T-cell (primary cell): Measurements from ENCODE around the gene SRSF12. TPM values are rescaled to one million over a fixed set of nuclear protein-coding genes. Genes with fewer than 3 reads are reported as not detected.

Source experiments
- ATAC-seq, 4 experiments: fragments of 200-7000 bp in 3 of 4; fragments of 150-1000 bp in 1 of 4; cut with Tn5 transposase; replicated peaks in 1 of 4; 1 replicate in 3 of 4; 2 replicates in 1 of 4; pipeline ENCODE4 v1.10.0; 2021; ENCODE audit warnings: moderate library complexity in 3 of 4, mild to moderate bottlenecking in 2 of 4, moderate number of reproducible peaks in 1 of 4
- CTCF ChIA-PET, 2 donors: fragments of 300-600 bp; sonication (Branson Sonifier 250); formaldehyde crosslinking; loops; one replicate each; lab custom pipeline; 2022; ENCODE audit warnings: antibody characterized with exemption in 2 of 2; lab: Charles Lee
- POLR2A ChIA-PET, 2 donors: fragments of 300-600 bp; sonication (Branson Sonifier 250); formaldehyde crosslinking; loops; one replicate each; lab custom pipeline; 2022; ENCODE audit warnings: antibody characterized with exemption in 2 of 2; lab: Charles Lee
- DNase-seq, 35 experiments: peaks; one replicate each; pipeline versions ENCODE4 v3.0.0 to v3.0.0-alpha.2; 2013 to 2023
- H3K27ac ChIP-seq: one replicate; pipeline ENCODE4 v1.5.1; 2013; ENCODE audit warnings: low read length
- H3K27me3 ChIP-seq, 2 experiments: replicated peaks in 1 of 2; 1 replicate in 1 of 2; 2 replicates in 1 of 2; pipeline versions ENCODE4 v1.6.1 to v1.7.0; 2013; ENCODE audit warnings: low read length in 1 of 2, mixed read lengths in 1 of 2; ENCODE audit not compliant: control insufficient read depth in 2 of 2, insufficient read depth in 2 of 2; ENCODE audit errors: extremely low read depth in 1 of 2
- H3K36me3 ChIP-seq, 2 donors: 1 replicate in 1 of 2; 2 replicates in 1 of 2; pipeline versions ENCODE4 v1.6.1 to v1.7.0; 2013; ENCODE audit warnings: low read length in 1 of 2; ENCODE audit not compliant: control insufficient read depth in 2 of 2, insufficient read depth in 1 of 2; ENCODE audit errors: extremely low read depth in 1 of 2
- H3K4me1 ChIP-seq, 2 experiments: 1 replicate in 1 of 2; 2 replicates in 1 of 2; pipeline versions ENCODE4 v1.6.1 to v1.7.0; 2013; ENCODE audit warnings: low read length in 2 of 2, mixed read lengths in 1 of 2; ENCODE audit not compliant: insufficient read depth in 2 of 2, control insufficient read depth in 1 of 2; ENCODE audit errors: extremely low read depth in 1 of 2
- H3K4me3 ChIP-seq, 2 donors: 1 replicate in 1 of 2; 2 replicates in 1 of 2; pipeline versions ENCODE4 v1.5.1 to v1.7.0; 2013; ENCODE audit warnings: mild to moderate bottlenecking in 2 of 2, low read length in 1 of 2, moderate library complexity in 1 of 2; ENCODE audit not compliant: control insufficient read depth in 1 of 2; ENCODE audit errors: extremely low read depth in 1 of 2
- H3K9me3 ChIP-seq: 2 replicates; pipeline ENCODE4 v1.7.0; 2013
- H3K27ac Mint-ChIP-seq, 2 donors: one replicate each; pipeline ENCODE4 v1.8.0; 2020 to 2021; ENCODE audit warnings: mild to moderate bottlenecking in 2 of 2, mixed read lengths in 2 of 2
- H3K27me3 Mint-ChIP-seq, 2 donors: one replicate each; pipeline ENCODE4 v1.8.0; 2021 to 2022; ENCODE audit warnings: mixed read lengths in 2 of 2
- H3K36me3 Mint-ChIP-seq: one replicate; pipeline ENCODE4 v1.8.0; 2021; ENCODE audit warnings: mixed read lengths
- H3K4me1 Mint-ChIP-seq, 3 donors: one replicate each; pipeline ENCODE4 v1.8.0; 2020 to 2022; ENCODE audit warnings: mixed read lengths in 3 of 3, mild to moderate bottlenecking in 1 of 3
- H3K4me3 Mint-ChIP-seq, 3 donors: one replicate each; pipeline ENCODE4 v1.8.0; 2020 to 2022; ENCODE audit warnings: mild to moderate bottlenecking in 3 of 3, mixed read lengths in 3 of 3, moderate library complexity in 3 of 3
- H3K9me3 Mint-ChIP-seq, 3 donors: one replicate each; pipeline ENCODE4 v1.8.0; 2020 to 2022; ENCODE audit warnings: mixed read lengths in 3 of 3
- WGBS: methylation state at CpG from one replicate; pipeline ENCODE4 v1.1.5; 2013; ENCODE audit warnings: missing lambda C conversion rate; ENCODE audit not compliant: insufficient coverage; 5-methylcytosine and 5-hydroxymethylcytosine counted together
- total RNA-seq, 35 experiments: library from RNA in 6 of 35; stranded (reverse) in 6 of 35; fragments of 120-200 nt in 1 of 35; gene quantifications; one replicate each; pipeline versions ENCODE4 v1.2.1 to v1.2.4 and lab custom pipeline; 2013 to 2026

SRSF12 gene
- total RNA-seq, 5 donors from 2014 or later (not counting 1 experiment from before 2014, with no cell fraction given) = not detected

GRCh38 chr6:89148016-89148750, 30.3 kb upstream of the SRSF12 start:
- Mint-ChIP-seq H3K4me3 (peak overlapping the region; percentile 29 to 46 (median 37)), H3K36me3 (peaks cover 15% of the 10 kb centered on the region), H3K9me3 (no peaks in the 10 kb centered on the region), H3K4me1 (peaks cover 25 to 37% (median 34%) of the 10 kb centered on the region in 3 donors), H3K27me3 (no peaks in the 10 kb centered on the region), H3K27ac (no peak overlapping the region)
- ATAC-seq (no peak), DNase-seq (no peak)
- H3K27me3 ChIP-seq = no peaks in the 10 kb centered on the region
- ChIA-PET CTCF (interaction anchor here in 1 of 2 donors (0.6 kb wide), 1 partner anchor 19 kb away, joined by 4 read pairs; no protein-coding TSS in a partner anchor), POLR2A (interaction anchor here (0.6 to 1.5 kb wide), 4 partner anchors 15 to 187 kb away, joined by 3 to 7 read pairs (median 5); no protein-coding TSS in a partner anchor)
- no peaks in the 10 kb centered on the region for H3K9me3 ChIP-seq
- H3K36me3 ChIP-seq = peaks cover 0 to 3% of the 10 kb centered on the region in 2 donors
- H3K4me3 ChIP-seq = no peak overlapping the region
- no peak overlapping the region for H3K27ac ChIP-seq
- peaks cover 5 to 9% of the 10 kb centered on the region in 2 experiments for H3K4me1 ChIP-seq
- WGBS = 96% methylated on average over 9 of the region's 17 CpGs

- CTCF ChIA-PET = interaction anchor here in 1 of 2 donors (0.6 kb wide), 3 partner anchors 17 to 234 kb away, joined by 3 to 4 read pairs (median 3); no protein-coding TSS in a partner anchor
- peaks cover 5 to 9% of the 10 kb centered on the region in 2 experiments for H3K4me1 ChIP-seq
- H3K27me3 Mint-ChIP-seq = no peaks in the 10 kb centered on the region
- H3K36me3 Mint-ChIP-seq = peaks cover 10% of the 10 kb centered on the region
- no peak overlapping the region for H3K27ac ChIP-seq
- H3K9me3 Mint-ChIP-seq = no peaks in the 10 kb centered on the region
- H3K36me3 ChIP-seq = peaks cover 0 to 3% of the 10 kb centered on the region in 2 donors
- POLR2A ChIA-PET = interaction anchor here (0.6 to 2.4 kb wide), 7 partner anchors 17 to 188 kb away, joined by 3 to 13 read pairs (median 6); partner anchors contain the start of gene PNRC1 (in 2 of the 2)
- ATAC-seq (peak in 3 of 4 experiments; percentile 47 to 53 (median 51)), DNase-seq (peak in 23 of 35 experiments; percentile 4 to 44 (median 12))
- H3K4me3 ChIP-seq = peak overlapping the region; percentile 59 to 81
- H3K4me3 Mint-ChIP-seq = peak overlapping the region; percentile 81 to 97 (median 83)
- 0% methylated on average over 5 of the region's 26 CpGs for WGBS
- no peaks in the 10 kb centered on the region for H3K9me3 ChIP-seq
- peak overlapping the region in 1 of 2 donors; percentile 77 for H3K27ac Mint-ChIP-seq
- peaks cover 25 to 36% (median 33%) of the 10 kb centered on the region in 3 donors for H3K4me1 Mint-ChIP-seq
- H3K27me3 ChIP-seq = no peaks in the 10 kb centered on the region
These were observed 29.1 kb upstream of the SRSF12 start for GRCh38 chr6:89146718-89147700.

- peak within 1 kb of the TSS; percentile 87 to 97 (median 93) for H3K4me3 Mint-ChIP-seq
- CTCF ChIA-PET = interaction anchor here in 1 of 2 donors (0.5 to 2.0 kb wide), 5 partner anchors 12 to 244 kb away, joined by 3 to 20 read pairs (median 3); partner anchors contain the start of gene PNRC1
- ATAC-seq = peak; percentile 78 to 84 (median 82)
- no peaks in the 10 kb centered on the region for H3K36me3 ChIP-seq
- H3K9me3 Mint-ChIP-seq = no peaks in the 10 kb centered on the region
- peaks cover 10% of the 10 kb centered on the region for H3K36me3 Mint-ChIP-seq
- POLR2A ChIA-PET = interaction anchor here (0.6 to 2.4 kb wide), 7 partner anchors 11 to 66 kb away, joined by 3 to 13 read pairs (median 6); partner anchors contain the start of gene PNRC1 (in 1 of the 2)
- 0% methylated on average over 101 of the region's 102 CpGs for WGBS
- H3K27ac Mint-ChIP-seq = peak within 1 kb of the TSS; percentile 90 to 91
- no peaks in the 10 kb centered on the region for H3K9me3 ChIP-seq
- H3K4me1 ChIP-seq = peaks cover 5 to 9% of the 10 kb centered on the region in 2 experiments
- no peaks in the 10 kb centered on the region for H3K27me3 ChIP-seq
- H3K27ac ChIP-seq = peak within 1 kb of the TSS; percentile 83
- H3K4me3 ChIP-seq = peak within 1 kb of the TSS; percentile 59 to 81
- DNase-seq = peak in 34 of 35 experiments; percentile 22 to 71 (median 45)
- no peaks in the 10 kb centered on the region for H3K27me3 Mint-ChIP-seq
- peaks cover 25 to 34% (median 29%) of the 10 kb centered on the region in 3 donors for H3K4me1 Mint-ChIP-seq
These were observed 28.3 kb upstream of the SRSF12 start, which contains the start of gene PM20D2 for GRCh38 chr6:89145956-89146717. PM20D2 (plus strand) TSS chr6:89146055; CDS start chr6:89146145, 90 bp downstream.

- CTCF ChIA-PET = interaction anchor here (0.6 to 2.0 kb wide), 7 partner anchors 11 to 162 kb away, joined by 3 to 20 read pairs (median 5); partner anchors contain the start of gene PNRC1 (in 1 of the 2)
- DNase-seq = peak in 23 of 35 experiments; percentile 2 to 72 (median 17)
- no peaks in the 10 kb centered on the region for H3K9me3 Mint-ChIP-seq
These were observed 27.5 kb upstream of the SRSF12 start for GRCh38 chr6:89145091-89145955.

More at GRCh38 chr6:89145091-89145955, 27.5 kb upstream of the SRSF12 start:
- WGBS = 7% methylated on average over 11 of the region's 17 CpGs
- ATAC-seq = peak; percentile 56 to 79 (median 65)
- H3K4me3 ChIP-seq = peak overlapping the region; percentile 59 to 81
- H3K27me3 ChIP-seq = no peaks in the 10 kb centered on the region
- no peaks in the 10 kb centered on the region for H3K36me3 ChIP-seq
- H3K4me1 ChIP-seq = peaks cover 5 to 9% of the 10 kb centered on the region in 2 experiments
- peak overlapping the region; percentile 83 for H3K27ac ChIP-seq
- POLR2A ChIA-PET = interaction anchor here (0.6 to 2.4 kb wide), 10 partner anchors 9 to 205 kb away, joined by 3 to 13 read pairs (median 6); partner anchors contain the start of genes PNRC1 (in 1 of the 2) and RNGTT (in 1 of the 2)
- peaks cover 25 to 34% (median 29%) of the 10 kb centered on the region in 3 donors for H3K4me1 Mint-ChIP-seq
- no peaks in the 10 kb centered on the region for H3K9me3 ChIP-seq
- no peaks in the 10 kb centered on the region for H3K27me3 Mint-ChIP-seq
- H3K36me3 Mint-ChIP-seq = peaks cover 10% of the 10 kb centered on the region
- peak overlapping the region; percentile 90 to 91 for H3K27ac Mint-ChIP-seq
- H3K4me3 Mint-ChIP-seq = peak overlapping the region; percentile 87 to 97 (median 93)
